Osteocyte (in vitro differentiated cells): ENCODE measurements around the gene MNS1. TPM values are rescaled to one million over a fixed set of nuclear protein-coding genes. Genes with fewer than 3 reads are reported as not detected.
A peak's percentile ranks its signal among the peaks of the same experiment; 100 is the strongest.

Experiments
- DNase-seq: peaks from one replicate; pipeline ENCODE4 v3.0.0; 2021; ENCODE audit warnings: mixed read lengths; ENCODE audit not compliant: unreplicated experiment; ENCODE audit errors: extremely low spot score
- H3K27ac Mint-ChIP-seq: one replicate; pipeline ENCODE4 v1.8.0; 2021; ENCODE audit warnings: mild to moderate bottlenecking, mixed read lengths; ENCODE audit not compliant: unreplicated experiment
- H3K27me3 Mint-ChIP-seq: one replicate; pipeline ENCODE4 v1.8.0; 2021; ENCODE audit warnings: mixed read lengths; ENCODE audit not compliant: unreplicated experiment
- H3K36me3 Mint-ChIP-seq: one replicate; pipeline ENCODE4 v1.8.0; 2021; ENCODE audit warnings: mixed read lengths; ENCODE audit not compliant: unreplicated experiment
- H3K4me1 Mint-ChIP-seq: one replicate; pipeline ENCODE4 v1.8.0; 2021; ENCODE audit warnings: mixed read lengths; ENCODE audit not compliant: unreplicated experiment
- H3K4me3 Mint-ChIP-seq: one replicate; pipeline ENCODE4 v1.8.0; 2021; ENCODE audit warnings: mild to moderate bottlenecking, moderate library complexity, mixed read lengths; ENCODE audit not compliant: unreplicated experiment
- H3K9me3 Mint-ChIP-seq: one replicate; pipeline ENCODE4 v1.8.0; 2021; ENCODE audit warnings: mixed read lengths; ENCODE audit not compliant: unreplicated experiment
- CTCF ChIP-seq: fragments of 200-600 bp; sonication (generic); IDR thresholded peaks from 2 replicates; pipeline ENCODE4 v1.5.0; 2021; ENCODE audit warnings: antibody characterized with exemption, mild to moderate bottlenecking, moderate library complexity
- long read RNA-seq: library from polyadenylated mRNA; unstranded; transcript quantifications from one replicate; pipeline ENCODE4 v2.0.0, GENCODE V29; 2021
- total RNA-seq: library from RNA; stranded (reverse); gene quantifications from 2 replicates; pipeline ENCODE4 v1.2.1, GENCODE V29; 2021

The MNS1 gene
- 2.5 and 3.4 TPM in 2 replicates for total RNA-seq
- long read RNA-seq, partial matches to known transcripts, result 1 of 1 reads
- long read RNA-seq, other reads (novel, unspliced or antisense), result 0 of 1 reads

DNA sequence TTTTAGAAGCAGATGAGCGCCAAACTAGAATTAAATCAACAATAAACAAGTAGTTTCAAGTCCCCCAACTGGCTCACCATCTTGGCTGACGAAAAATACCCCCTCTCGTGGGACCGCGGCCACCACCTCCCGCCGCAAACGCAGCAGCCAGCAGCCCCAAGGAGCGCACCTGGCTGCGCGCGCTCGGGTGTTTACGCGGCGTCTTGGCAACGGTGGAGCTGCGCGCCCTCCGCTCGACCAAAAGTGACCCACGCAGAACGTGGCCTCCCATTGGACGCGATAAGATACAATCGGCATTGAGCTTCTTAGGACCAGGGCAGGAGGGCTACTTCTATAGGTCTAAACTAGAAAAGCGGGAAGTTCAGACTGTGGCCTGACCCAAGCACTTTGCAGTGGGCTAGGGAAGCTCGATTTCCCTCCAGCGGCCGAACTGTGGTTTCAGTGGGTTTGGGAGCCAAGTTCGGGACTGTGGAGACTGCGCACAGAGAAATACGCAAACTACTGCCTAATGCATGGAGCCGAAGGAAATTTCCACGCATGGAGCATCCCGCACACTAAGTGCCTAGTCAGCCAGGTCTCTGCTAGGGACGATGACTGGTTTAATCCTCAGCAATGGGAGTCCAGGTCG, at the start of gene MNS1:
TSS of gene MNS1 (minus strand) at position 245 of the 628 bp plus-strand sequence. CDS start at position 80, 165 bp downstream.
- Mint-ChIP-seq H3K4me1 (peaks cover 8% of the 10 kb centered on the region), H3K9me3 (no peaks in the 10 kb centered on the region), H3K27me3 (peaks cover 10% of the 10 kb centered on the region), H3K4me3 (peak within 1 kb of the TSS; percentile 97), H3K27ac (peak within 1 kb of the TSS; percentile 93), H3K36me3 (no peaks in the 10 kb centered on the region)
- TF ChIP-seq CTCF, result no peak
- peak; percentile 95 for DNase-seq

DNA sequence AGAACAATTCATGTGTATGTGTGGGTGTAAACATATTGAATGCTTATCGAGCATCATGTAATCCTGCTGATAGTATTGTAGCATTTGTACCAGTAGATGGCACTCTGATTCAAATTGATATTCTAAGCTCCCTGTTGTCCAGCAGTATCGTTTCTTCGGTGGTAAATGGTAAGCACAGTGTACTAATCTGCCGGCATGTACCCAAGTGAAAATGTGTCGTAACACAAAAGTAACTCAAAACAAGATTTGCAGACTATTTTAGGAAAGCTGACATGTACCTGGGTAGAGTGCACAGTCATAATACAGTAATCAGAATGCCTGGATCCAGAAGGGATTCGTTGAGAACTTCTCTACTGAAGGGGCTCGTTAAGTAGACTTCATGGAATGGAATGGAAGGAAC, 31.7 kb upstream of the MNS1 start:
- Mint-ChIP-seq H3K27me3 (peaks cover 18% of the 10 kb centered on the region), H3K36me3 (no peaks in the 10 kb centered on the region), H3K4me1 (peaks cover 2% of the 10 kb centered on the region), H3K9me3 (peaks cover 6% of the 10 kb centered on the region), H3K4me3 (no peak overlapping the region), H3K27ac (no peak overlapping the region)
- no peak for DNase-seq
- peak; percentile 80 for TF ChIP-seq CTCF

DNA sequence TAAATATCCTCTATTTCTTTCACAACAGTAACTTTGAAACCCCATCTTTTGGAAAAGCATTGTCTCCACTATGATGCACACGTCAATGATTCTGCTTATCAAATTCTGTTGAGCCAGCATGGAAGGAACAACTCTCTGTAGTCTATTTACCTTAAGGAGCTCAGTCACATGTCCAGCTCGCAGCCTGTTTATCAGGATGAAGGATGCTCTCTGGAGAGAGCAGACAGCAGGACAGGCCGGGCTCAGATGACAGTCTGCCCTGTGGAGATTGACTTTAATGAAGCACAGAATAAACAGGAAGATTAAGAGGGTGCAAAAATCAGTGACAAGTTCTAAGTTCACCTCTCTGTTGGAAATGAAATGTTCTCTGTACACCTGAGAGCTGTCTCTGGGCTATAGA, 30.6 kb upstream of the MNS1 start:
- H3K27me3 Mint-ChIP-seq, result peaks cover 10% of the 10 kb centered on the region
- no peak overlapping the region for H3K27ac Mint-ChIP-seq
- H3K9me3 Mint-ChIP-seq, result no peaks in the 10 kb centered on the region
- peaks cover 2% of the 10 kb centered on the region for H3K4me1 Mint-ChIP-seq
- no peak for TF ChIP-seq CTCF
- H3K36me3 Mint-ChIP-seq, result no peaks in the 10 kb centered on the region
- no peak for DNase-seq
- no peak overlapping the region for H3K4me3 Mint-ChIP-seq

DNA sequence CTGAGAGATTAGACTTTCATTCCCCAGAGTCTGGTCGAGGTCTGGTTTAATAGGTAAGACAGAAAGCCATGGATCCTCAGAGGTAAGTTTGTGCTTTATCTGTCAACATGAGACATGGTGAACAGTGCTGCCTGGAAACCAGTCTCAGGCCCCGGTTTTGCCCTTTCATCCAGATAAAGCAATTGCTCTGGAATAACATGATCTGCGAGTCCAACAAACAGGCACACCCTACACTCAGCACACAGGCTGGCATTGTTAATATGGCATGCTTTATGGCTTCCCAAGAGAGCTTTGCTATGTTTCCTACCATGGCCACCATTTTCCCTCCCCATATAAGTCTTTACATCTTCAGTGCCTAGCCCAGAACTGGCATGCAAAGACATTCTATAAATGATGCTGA, 30.1 kb upstream of the MNS1 start:
- Mint-ChIP-seq H3K4me1 (peaks cover 2% of the 10 kb centered on the region), H3K9me3 (no peaks in the 10 kb centered on the region), H3K36me3 (no peaks in the 10 kb centered on the region), H3K27ac (no peak overlapping the region), H3K27me3 (peaks cover 7% of the 10 kb centered on the region), H3K4me3 (no peak overlapping the region)
- no peak for TF ChIP-seq CTCF
- no peak for DNase-seq

- Mint-ChIP-seq H3K27me3 (peaks cover 12% of the 10 kb centered on the region), H3K4me3 (no peak overlapping the region), H3K9me3 (no peaks in the 10 kb centered on the region), H3K4me1 (peaks cover 2% of the 10 kb centered on the region), H3K36me3 (no peaks in the 10 kb centered on the region), H3K27ac (no peak overlapping the region)
- no peak for TF ChIP-seq CTCF
- DNase-seq, result no peak
Observed at GRCh38 chr15:56492791-56493555, 28.0 kb upstream of the MNS1 start.
